Tibial artery (tissue), 4 donors: ENCODE data around the gene KRT85.

Experiments used
- DNase-seq, 2 donors: peaks; one replicate each; pipeline ENCODE4 v3.0.0-alpha.2; 2019
- H3K27ac ChIP-seq, 2 donors: fragments of 200-600 bp; sonication (generic) in 1 of 2; 1 replicate in 1 of 2; 2 replicates in 1 of 2; pipeline ENCODE4 v1.5.1; 2018 to 2019; ENCODE audit warnings: mild to moderate bottlenecking in 1 of 2
- H3K27me3 ChIP-seq, 2 donors: fragments of 200-600 bp; sonication (generic) in 1 of 2; one replicate each; pipeline versions ENCODE4 v1.5.1 to v1.6.0; 2016 to 2019
- H3K36me3 ChIP-seq, 3 donors: fragments of 200-600 bp; sonication (generic) in 2 of 3; one replicate each; pipeline ENCODE4 v1.5.1; 2016 to 2019; ENCODE audit warnings: mild to moderate bottlenecking in 2 of 3
- H3K4me1 ChIP-seq, 4 donors: fragments of 200-600 bp; sonication (generic) in 2 of 4; 1 replicate in 3 of 4; 2 replicates in 1 of 4; pipeline ENCODE4 v1.5.1; 2016 to 2019
- H3K4me3 ChIP-seq, 2 donors: fragments of 200-600 bp; sonication (generic) in 1 of 2; 1 replicate in 1 of 2; 2 replicates in 1 of 2; pipeline ENCODE4 v1.5.1; 2018 to 2019; ENCODE audit warnings: mild to moderate bottlenecking in 2 of 2
- H3K9me3 ChIP-seq, 3 donors: fragments of 200-600 bp; sonication (generic) in 1 of 3; one replicate each; pipeline ENCODE4 v1.5.1; 2016 to 2019
- CTCF ChIP-seq, 2 experiments: fragments of 200-600 bp in 1 of 2; fragments of 450-650 bp in 1 of 2; IDR thresholded peaks; one replicate each; pipeline ENCODE4 v1.5.1; 2017 to 2019; ENCODE audit warnings: antibody characterized with exemption in 2 of 2, mild to moderate bottlenecking in 1 of 2, moderate library complexity in 1 of 2
- intact Hi-C: fragments of 100-400 bp; cut with DNase I; formaldehyde crosslinking; loops from one replicate; pipeline ENCODE4 v1.15.0; 2023; ENCODE audit warnings: low total_unique reads

KRT85 gene

DNA sequence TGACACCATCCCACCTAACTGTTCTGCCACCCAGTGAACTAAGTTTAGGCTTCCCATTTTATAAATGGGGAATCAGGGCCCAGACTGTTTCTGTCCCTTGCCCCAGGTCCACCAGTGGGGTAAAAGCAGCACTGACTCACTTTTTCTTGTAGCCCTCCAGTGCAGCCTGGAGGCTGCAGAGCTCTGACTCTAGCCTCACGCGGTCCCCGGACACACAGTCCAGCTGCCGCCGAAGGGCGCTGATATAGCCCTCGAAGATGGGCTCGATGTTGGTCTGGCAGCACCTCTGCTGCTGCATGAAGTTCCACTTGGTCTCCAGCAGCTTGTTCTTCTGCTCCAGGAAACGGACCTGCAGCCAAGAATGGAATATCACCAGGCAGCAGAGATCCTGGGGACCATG, 36.3 kb upstream of the KRT85 start:
- Histone ChIP-seq H3K27me3 (peaks cover 0 to 38% of the 10 kb centered on the region in 2 donors), H3K9me3 (no peaks in the 10 kb centered on the region), H3K27ac (no peak overlapping the region), H3K4me3 (no peak overlapping the region), H3K4me1 (no peaks in the 10 kb centered on the region), H3K36me3 (no peaks in the 10 kb centered on the region)
- intact Hi-C loops, result no loop called here
- DNase-seq, result no peak
- TF ChIP-seq CTCF (IDR thresholded peaks at IDR 0.05), result no peak

DNA sequence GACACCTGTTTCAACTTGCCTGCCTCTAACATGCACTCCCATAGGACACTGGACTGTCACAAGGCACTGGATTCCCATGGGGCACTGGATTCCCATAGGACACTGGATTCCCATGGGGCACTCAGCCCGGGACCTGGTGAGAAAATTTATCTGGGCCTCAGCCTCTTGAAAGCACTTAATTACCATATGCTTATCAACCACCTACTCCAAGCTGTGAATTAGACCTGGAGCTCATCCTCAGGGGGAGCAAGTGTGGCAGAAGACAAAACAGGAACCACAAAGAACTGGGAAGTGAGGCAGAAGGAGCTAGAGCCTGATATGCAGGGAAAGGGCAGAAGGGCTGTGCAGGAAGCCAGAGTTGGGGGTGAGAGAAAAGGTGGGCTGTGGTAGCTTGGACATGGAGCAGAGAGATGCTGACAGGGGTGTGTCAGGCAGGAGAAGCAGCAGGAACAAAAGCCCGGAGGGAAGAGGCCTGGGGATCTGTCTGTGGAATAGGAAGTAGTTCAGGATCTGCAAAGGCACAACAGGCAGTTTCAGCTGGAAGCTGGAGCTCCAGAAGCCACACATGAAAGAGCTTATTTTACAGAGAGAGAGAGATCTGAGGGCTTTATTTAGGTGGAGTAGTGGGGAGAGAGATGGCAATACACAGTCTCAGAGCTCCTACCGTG, 35.7 kb upstream of the KRT85 start:
- intact Hi-C loops, result no loop called here
- TF ChIP-seq CTCF (IDR thresholded peaks at IDR 0.05), result no peak
- H3K36me3 ChIP-seq, result no peaks in the 10 kb centered on the region
- DNase-seq, result no peak
- H3K9me3 ChIP-seq, result no peaks in the 10 kb centered on the region
- peaks cover 0 to 35% of the 10 kb centered on the region in 2 donors for H3K27me3 ChIP-seq
- H3K27ac ChIP-seq, result no peak overlapping the region
- no peak overlapping the region for H3K4me3 ChIP-seq
- H3K4me1 ChIP-seq, result no peaks in the 10 kb centered on the region

GRCh38 chr12:52402377-52402776, 35.1 kb upstream of the KRT85 start:
- no peak overlapping the region for H3K4me3 ChIP-seq
- H3K27ac ChIP-seq, result no peak overlapping the region
- no peaks in the 10 kb centered on the region for H3K4me1 ChIP-seq
- H3K36me3 ChIP-seq, result no peaks in the 10 kb centered on the region
- intact Hi-C loops, result no loop called here
- no peak for TF ChIP-seq CTCF (IDR thresholded peaks at IDR 0.05)
- H3K27me3 ChIP-seq, result peaks cover 0 to 29% of the 10 kb centered on the region in 2 donors
- DNase-seq, result no peak
- no peaks in the 10 kb centered on the region for H3K9me3 ChIP-seq

GRCh38 chr12:52401926-52402325, 34.6 kb upstream of the KRT85 start:
- Histone ChIP-seq H3K27me3 (peaks cover 0 to 28% of the 10 kb centered on the region in 2 donors), H3K4me3 (no peak overlapping the region), H3K9me3 (no peaks in the 10 kb centered on the region), H3K4me1 (no peaks in the 10 kb centered on the region), H3K27ac (no peak overlapping the region), H3K36me3 (no peaks in the 10 kb centered on the region)
- intact Hi-C loops, result no loop called here
- DNase-seq, result no peak
- no peak for TF ChIP-seq CTCF (IDR thresholded peaks at IDR 0.05)

- no peaks in the 10 kb centered on the region for H3K9me3 ChIP-seq
- no peak overlapping the region for H3K4me3 ChIP-seq
- DNase-seq, result no peak
- no peak overlapping the region for H3K27ac ChIP-seq
- intact Hi-C loops, result no loop called here
- H3K4me1 ChIP-seq, result no peaks in the 10 kb centered on the region
- H3K27me3 ChIP-seq, result peaks cover 0 to 28% of the 10 kb centered on the region in 2 donors
- H3K36me3 ChIP-seq, result no peaks in the 10 kb centered on the region
- TF ChIP-seq CTCF (IDR thresholded peaks at IDR 0.05), result no peak
These were observed 34.2 kb upstream of the KRT85 start for GRCh38 chr12:52401526-52401925.

GRCh38 chr12:52400906-52401305, 33.6 kb upstream of the KRT85 start:
- Histone ChIP-seq H3K9me3 (no peaks in the 10 kb centered on the region), H3K4me3 (no peak overlapping the region), H3K36me3 (no peaks in the 10 kb centered on the region), H3K27me3 (peaks cover 0 to 28% of the 10 kb centered on the region in 2 donors), H3K4me1 (no peaks in the 10 kb centered on the region), H3K27ac (no peak overlapping the region)
- DNase-seq, result no peak
- intact Hi-C loops, result no loop called here
- no peak for TF ChIP-seq CTCF (IDR thresholded peaks at IDR 0.05)
